ENCODE results near the gene DDX60.

DDX60 gene

GRCh38 chr4:168200685-168201084, 117.9 kb downstream of the DDX60 start:
- no peak overlapping the region for H3K4me3 ChIP-seq (ENCODE audit: low read length)
- TF ChIP-seq ZNF274 (IDR thresholded peaks at IDR 0.05; ENCODE audit: low read depth, low read length): no peak

GRCh38 chr4:168199260-168199957, 119.1 kb downstream of the DDX60 start:
- H3K4me3 ChIP-seq (ENCODE audit: low read length): no peak overlapping the region

GRCh38 chr4:168197926-168198325, 120.6 kb downstream of the DDX60 start:
- no peak overlapping the region for H3K4me3 ChIP-seq (ENCODE audit: low read length)
- TF ChIP-seq ZNF274 (IDR thresholded peaks at IDR 0.05; ENCODE audit: low read depth, low read length): no peak

More at GRCh38 chr4:168199260-168199957, 119.1 kb downstream of the DDX60 start:
- TF ChIP-seq ZNF274 (IDR thresholded peaks at IDR 0.05; ENCODE audit: low read depth, low read length): no peak

- no peak for TF ChIP-seq ZNF274 (IDR thresholded peaks at IDR 0.05; ENCODE audit: low read depth, low read length)
- no peak overlapping the region for H3K4me3 ChIP-seq (ENCODE audit: low read length)
Observed at GRCh38 chr4:168188754-168189153, 129.8 kb downstream of the DDX60 start.

GRCh38 chr4:168183717-168184571, 134.6 kb downstream of the DDX60 start:
- TF ChIP-seq ZNF274 (IDR thresholded peaks at IDR 0.05; ENCODE audit: low read depth, low read length): no peak
- no peak overlapping the region for H3K4me3 ChIP-seq (ENCODE audit: low read length)

- H3K4me3 ChIP-seq (ENCODE audit: low read length): no peak overlapping the region
- TF ChIP-seq ZNF274 (IDR thresholded peaks at IDR 0.05; ENCODE audit: low read depth, low read length): no peak
Observed at GRCh38 chr4:168177546-168178149, 140.9 kb downstream of the DDX60 start.

- no peak for TF ChIP-seq ZNF274 (IDR thresholded peaks at IDR 0.05; ENCODE audit: low read depth, low read length)
- no peak overlapping the region for H3K4me3 ChIP-seq (ENCODE audit: low read length)
Observed at GRCh38 chr4:168174308-168174707, 144.2 kb downstream of the DDX60 start.

- no peak for TF ChIP-seq ZNF274 (IDR thresholded peaks at IDR 0.05; ENCODE audit: low read depth, low read length)
Observed at GRCh38 chr4:168167714-168168284, 150.8 kb downstream of the DDX60 start.

More at GRCh38 chr4:168167714-168168284, 150.8 kb downstream of the DDX60 start:
- H3K4me3 ChIP-seq (ENCODE audit: low read length): no peak overlapping the region

Data from GM08714 (cell line).